ENCODE data around the gene NUDT21.

NUDT21 gene

DNA sequence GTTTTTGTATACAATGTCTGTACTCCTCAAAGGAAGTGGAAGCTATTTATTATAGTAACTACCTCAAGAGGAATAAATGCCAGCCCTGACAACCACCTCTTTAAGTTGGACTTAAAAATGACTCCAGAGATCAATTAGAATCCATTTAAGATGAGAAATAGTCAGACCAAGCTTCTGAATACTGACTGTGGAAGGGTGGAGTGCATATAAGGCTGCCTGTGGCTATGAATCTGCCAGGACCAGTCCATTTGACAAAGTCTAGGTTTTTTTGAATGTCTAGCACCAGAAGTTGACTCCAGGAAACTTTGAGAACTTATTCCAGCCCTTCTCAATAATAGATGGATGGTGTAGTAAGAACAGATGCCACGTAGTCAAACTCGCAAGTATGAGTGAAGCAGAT is 15.2 kb upstream of the NUDT21 start:
- no peak for DNase-seq (ENCODE audit: low read depth, low spot score)
- no peak overlapping the region for H3K4me3 ChIP-seq (ENCODE audit: low read length)

DNA sequence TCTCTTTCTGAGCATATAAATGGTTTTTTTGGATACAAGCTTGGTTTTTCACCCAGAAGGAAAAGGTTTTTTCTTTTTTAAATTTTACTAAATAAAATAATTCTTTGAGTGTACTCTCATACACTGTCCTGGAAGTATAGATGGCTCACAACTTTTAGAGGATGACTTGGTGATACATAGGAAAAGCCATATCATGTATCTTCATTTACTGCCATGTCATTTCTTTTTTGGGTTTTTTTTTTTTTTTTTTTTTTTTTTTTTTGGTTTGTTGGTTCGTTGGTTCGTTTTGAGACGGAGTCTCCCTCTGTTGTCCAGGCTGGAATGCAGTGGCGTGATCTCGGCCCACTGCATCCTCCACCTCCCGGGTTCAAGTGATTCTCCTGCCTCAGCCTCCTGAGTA is 12.0 kb upstream of the NUDT21 start:
- no peak for DNase-seq (ENCODE audit: low read depth, low spot score)
- no peak overlapping the region for H3K4me3 ChIP-seq (ENCODE audit: low read length)

DNA sequence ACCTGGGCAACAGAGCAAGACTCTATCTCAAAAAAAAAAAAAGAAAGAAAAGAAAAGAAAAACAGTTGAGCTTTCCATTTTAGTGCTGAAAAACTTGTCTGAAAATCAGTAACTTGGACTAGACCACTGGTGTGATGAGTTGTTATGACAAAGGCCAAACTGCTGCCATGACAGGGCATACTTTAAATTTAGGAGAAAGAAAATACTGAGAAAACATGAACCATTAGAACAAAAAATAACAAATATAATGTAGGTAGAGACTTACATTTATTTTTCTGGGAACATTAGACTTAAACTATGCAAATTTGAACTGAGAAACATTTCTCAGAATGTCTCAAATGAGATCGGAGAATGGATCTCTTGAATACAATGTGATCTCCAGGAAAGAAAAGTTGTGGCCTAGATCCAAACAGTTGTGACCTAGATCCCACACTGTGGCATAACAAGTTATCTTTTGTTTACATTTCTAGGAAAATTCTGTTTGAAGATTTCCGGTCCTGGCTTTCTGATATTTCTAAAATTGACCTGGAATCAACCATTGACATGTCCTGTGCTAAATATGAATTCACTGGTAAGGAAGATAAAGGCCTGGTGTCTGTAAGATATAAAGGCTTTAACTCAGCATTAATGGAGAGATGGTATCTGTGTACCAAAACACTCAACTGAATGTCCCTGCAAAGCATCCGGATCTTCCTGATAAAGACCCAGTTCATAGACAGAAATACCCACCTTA is 11.1 kb upstream of the NUDT21 start:
- H3K4me3 ChIP-seq (ENCODE audit: low read length), result no peak overlapping the region
- DNase-seq (ENCODE audit: low read depth, low spot score), result no peak

DNA sequence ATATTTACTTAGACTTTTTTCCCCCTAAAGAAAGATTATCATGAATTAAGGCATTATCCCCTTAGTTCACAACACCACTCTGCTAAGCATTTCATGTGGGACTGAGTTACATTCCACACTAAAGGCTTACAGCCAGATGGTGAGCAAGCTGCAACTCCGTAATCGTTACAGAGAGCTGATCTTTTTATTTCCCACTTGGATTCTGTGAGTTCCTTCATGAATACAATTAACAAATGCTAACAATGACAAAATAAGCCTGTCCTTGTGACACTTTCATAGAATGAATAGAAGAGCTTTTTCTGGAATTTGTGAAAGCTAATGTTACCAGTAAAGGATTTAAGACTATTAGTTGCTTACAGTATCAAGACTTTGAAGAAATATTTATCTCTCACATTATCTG is 9.0 kb upstream of the NUDT21 start:
- no peak overlapping the region for H3K4me3 ChIP-seq (ENCODE audit: low read length)
- DNase-seq (ENCODE audit: low read depth, low spot score), result no peak

DNA sequence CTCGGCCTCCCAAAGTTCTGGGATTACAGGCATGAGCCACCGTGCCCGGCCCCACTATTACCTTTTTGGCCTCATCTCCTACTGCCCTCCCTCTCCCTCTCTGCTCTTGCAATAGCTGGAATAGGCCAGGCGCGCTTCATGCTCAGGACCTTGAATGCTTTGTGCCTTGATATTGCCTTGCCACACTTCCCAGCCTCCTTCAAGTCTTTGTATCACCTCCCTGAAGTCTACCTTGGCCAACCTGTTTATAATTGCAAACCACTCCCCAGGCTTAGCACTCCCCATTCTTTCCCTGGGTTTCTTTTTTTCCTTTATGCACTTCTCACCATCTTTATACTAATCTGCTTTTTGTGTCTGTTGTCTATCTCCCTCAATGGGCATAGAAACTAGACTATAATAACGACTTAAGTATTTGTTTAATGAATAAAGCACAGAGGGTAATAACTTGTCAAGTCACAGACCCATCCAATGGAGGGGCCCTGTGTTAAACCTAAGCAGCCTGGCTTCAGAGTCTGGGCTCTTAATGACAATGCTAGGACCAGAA is 6.9 kb upstream of the NUDT21 start:
- DNase-seq (ENCODE audit: low read depth, low spot score), result no peak
- H3K4me3 ChIP-seq (ENCODE audit: low read length), result no peak overlapping the region

DNA sequence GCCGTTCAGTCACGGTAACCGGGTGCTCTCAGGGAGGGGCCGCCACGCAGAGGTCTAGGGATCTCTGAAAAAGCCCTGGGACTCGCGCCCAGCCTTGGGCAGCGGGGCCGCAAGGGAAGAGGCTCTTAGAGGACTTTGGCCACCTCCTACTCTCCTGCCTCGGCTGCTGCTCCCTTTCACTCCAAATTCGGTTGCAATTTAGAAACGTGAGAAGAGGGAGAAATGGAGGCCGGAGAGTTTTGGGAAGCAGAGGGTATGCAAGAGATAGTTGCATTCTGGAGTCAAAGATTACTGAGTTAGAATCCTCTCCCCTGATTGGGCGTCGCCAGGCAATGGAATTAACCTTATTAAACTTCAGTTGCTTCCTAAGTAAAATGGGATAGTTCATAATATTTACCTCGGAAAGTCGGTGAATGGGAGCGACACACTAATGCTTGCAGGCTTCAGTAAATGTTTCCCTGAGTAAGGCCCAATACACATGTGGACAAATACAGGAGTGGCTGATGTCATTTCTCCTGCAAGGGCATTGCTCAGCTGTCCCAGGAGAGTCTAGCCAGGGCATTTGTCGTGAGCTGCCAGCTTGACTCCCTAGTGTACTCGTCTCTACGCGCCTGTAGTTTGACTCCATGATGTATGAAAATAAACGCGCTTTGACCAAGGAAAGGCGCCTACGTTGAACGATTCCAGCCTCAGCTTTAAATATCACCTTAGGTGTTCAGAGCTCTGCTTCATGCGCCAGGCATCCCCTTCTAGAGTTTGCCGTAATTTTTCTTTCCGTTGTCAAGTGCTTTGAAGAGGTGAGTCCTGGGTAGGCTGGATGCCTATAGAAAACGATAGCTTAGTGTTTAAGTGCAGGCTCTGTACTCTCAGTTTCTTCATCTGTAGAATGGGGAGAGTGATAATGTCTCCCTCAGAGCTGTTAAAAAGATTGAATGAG is 889 bp upstream of the NUDT21 start:
- peak overlapping the region; percentile 76 for H3K4me3 ChIP-seq (ENCODE audit: low read length)
- no peak for DNase-seq (ENCODE audit: low read depth, low spot score)

DNA sequence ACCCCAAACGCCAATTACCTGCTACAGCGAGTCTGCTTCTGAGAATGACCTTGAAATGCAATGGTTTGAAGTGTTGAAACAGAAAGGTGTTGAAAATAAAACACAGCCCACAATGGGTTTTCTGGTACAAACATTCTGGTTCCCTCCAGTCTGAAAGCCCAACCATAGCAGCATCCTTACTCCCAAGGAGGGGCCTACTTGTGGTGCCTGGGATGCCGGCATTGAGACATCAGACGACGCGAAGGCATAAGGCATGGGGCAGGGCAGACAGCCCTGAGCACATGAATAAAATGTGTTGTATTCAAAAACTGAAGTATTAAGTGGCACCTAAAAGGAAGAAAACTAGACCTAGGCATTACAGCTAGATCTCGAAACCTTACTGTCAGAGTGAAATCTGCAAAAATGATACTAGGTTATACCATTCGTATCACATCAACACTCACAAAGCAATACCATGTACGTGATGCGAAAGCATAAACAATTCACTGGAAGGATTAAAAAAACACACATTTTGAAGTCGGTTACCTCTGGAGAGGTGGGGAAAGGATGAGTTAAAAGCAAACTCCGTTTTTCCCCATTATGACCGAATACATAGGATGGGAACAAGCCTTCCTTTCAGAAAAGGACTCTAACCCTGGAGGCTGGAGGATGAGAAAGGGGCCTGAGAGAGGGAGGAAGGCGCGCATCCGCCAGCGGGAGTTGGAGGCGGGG is 702 bp downstream of the NUDT21 start:
- DNase-seq (ENCODE audit: low read depth, low spot score), result no peak
- peak overlapping the region; percentile 76 for H3K4me3 ChIP-seq (ENCODE audit: low read length)

DNA sequence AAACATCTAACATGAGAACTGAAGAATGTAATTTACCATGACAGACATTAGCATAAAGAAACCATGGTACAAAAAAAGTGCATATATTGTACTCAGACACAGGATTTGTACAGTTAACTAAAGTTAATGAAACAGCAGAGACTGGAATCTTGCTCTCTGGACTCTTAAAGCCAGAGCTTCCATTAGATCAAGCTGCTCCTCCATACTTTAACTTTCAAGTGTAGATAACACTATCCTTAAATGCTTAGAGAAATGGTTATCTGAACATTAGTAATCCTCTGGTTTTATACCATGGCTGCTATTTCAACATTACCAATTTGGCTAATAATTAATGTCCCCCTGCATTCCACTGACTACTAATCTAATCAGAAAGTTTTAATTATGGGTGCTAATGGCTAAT is 3.1 kb downstream of the NUDT21 start:
- no peak for DNase-seq (ENCODE audit: low read depth, low spot score)
- H3K4me3 ChIP-seq (ENCODE audit: low read length), result no peak overlapping the region

DNA sequence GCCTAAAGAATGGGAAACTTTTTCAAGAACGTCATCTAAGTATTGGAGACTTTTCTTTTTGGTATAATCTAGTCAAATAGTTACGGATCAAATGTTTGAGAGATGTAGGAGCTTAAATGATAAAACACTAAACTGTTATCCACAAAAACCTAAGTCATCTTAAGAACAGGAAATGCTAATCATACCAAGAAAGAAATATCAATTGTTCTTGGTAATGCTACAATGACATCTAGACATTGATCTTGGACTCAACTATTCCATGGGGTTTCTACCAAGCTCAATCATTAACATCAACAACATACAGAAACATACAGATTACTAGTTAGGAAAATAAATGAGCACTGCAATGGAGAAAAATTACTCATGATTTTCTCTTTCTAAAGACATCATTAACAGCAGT is 3.8 kb downstream of the NUDT21 start:
- no peak for DNase-seq (ENCODE audit: low read depth, low spot score)
- no peak overlapping the region for H3K4me3 ChIP-seq (ENCODE audit: low read length)

DNA sequence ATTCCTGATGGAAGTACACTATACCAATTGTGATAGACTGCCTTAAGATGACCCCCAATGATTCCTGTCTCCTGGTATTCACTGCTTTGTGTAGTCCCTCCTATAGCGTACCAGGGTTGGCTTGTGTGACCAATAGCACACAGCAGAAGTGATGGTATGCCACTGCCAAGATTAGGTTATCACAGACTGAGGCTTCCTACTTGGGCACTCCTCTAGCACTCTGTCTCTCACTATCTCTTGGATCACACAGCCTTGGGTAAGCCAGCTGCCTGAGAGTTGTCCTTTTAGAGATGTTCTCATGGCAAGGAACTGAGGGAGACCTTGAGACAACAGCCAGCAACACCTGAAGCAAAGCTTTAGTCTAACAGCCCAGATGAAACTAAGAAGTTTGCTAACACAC is 13.1 kb downstream of the NUDT21 start:
- no peak overlapping the region for H3K4me3 ChIP-seq (ENCODE audit: low read length)
- no peak for DNase-seq (ENCODE audit: low read depth, low spot score)

DNA sequence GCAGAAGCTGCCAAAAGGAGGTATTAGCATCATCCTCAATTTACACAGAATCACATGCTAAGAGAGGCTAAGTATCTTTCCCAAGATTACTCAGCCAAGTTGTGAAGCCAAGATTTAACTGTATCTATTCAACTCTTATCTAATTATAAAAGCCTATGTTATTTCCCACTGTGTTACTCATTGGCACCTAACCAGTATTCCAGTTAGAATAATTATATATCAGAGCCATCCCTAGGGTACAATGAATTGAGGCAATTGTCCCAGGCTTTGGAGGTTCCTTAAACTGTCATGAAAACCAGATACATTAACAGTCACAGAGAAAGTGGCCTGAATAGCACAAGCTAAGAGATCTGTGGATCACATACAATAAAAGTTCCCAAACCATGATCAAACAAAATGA is 14.9 kb downstream of the NUDT21 start:
- no peak for DNase-seq (ENCODE audit: low read depth, low spot score)

DNA sequence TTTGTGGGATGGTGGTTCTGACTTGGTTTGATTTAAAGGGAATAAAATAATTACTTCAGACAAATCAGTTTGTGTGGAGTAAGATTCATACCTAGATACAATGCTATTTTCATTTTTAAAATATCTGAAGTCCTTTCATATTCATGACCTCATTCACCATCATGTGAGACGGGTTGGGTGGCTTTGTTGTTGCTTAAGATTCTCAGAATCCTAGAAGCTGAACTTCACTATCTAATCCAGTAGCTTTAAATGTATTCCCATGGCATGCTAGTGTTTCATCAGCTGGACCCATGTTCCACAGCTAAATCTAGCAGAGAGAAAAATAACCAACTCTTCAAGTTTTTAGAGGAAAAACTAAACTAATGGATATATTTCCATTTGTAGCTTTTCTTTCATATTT is 23.0 kb downstream of the NUDT21 start:
- DNase-seq (ENCODE audit: low read depth, low spot score), result no peak
- H3K4me3 ChIP-seq (ENCODE audit: low read length), result no peak overlapping the region

More for the DNA sequence above, 14.9 kb downstream of the NUDT21 start:
- H3K4me3 ChIP-seq (ENCODE audit: low read length), result no peak overlapping the region

DNA sequence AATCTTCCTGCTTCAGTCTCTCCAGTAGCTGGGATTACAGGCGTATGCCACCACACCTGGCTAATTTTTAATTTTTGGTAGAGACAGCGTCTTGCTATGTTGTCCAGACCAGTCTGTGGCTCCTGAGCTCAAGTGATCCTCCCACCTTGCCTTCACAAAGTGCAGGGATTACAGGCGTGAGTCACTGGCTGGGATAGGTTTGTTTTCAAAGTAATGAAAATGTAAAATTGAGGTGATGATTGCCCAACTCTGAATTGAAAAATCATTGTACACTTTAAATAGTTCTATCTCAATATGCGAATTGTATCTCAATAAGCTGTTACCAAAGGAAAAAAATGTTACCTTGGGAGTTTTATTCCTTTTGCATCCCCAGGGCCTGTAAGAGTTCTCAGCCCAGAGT is 24.5 kb downstream of the NUDT21 start:
- no peak overlapping the region for H3K4me3 ChIP-seq (ENCODE audit: low read length)
- no peak for DNase-seq (ENCODE audit: low read depth, low spot score)

DNA sequence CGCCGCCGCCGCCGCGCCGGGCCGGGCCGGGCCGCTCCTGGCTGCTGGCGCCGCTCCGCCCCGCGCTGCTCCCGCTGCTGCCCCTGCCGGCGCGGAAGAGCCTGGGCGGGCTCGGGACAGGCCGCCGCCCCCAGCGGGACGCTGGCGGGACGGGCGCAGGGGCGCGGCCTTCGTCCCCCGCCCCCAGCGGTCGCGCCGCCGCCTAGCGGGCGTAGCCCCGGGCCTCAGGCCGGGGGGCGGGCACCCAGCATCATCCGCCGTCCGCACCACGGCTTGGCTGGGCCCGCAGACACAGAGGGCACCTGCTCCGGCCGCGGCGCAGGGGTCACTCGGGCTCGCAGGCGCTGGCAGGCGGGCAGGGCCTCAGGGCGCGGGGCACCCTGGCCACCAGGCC is 25.7 kb downstream of the NUDT21 start, which contains the start of gene AMFR:
Gene AMFR (minus strand): TSS at position 107 of the 394 bp plus-strand sequence. CDS start 218 bp downstream, outside the sequence.
- peak within 1 kb of the TSS; percentile 79 for H3K4me3 ChIP-seq (ENCODE audit: low read length)
- DNase-seq (ENCODE audit: low read depth, low spot score), result peak; percentile 54

DNA sequence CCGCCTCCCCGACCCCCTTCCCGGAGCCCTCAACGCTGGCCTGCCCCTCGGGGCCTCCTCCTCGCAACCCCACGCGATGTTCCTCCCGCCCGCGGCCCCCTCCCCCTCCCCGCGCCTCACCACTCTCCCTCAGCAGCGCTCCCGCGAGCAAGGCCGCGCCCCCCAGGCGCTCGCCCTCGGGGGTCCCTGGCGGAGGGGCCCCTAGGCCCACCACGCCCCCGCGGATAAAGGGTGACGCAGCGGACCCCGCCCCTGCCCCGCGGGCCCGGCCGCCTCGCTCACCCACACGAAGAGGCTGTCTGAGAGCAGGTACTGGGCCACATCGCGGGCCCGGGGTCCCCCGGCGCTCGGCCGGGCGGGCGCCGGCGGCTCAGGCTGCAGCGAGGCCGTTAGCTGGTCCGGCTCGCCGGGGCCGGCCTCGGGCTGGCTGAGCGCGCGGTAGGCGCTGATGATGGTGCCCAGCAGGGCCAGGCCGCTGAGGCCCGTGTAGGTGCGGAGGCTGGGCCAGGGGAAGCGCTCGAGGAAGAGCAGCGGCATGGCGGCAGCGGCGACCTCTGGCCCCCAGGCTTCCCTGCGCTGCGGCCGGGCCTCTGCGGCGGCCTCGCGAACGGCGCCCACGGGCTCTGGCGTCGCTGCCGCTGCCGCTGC is 26.2 kb downstream of the NUDT21 start:
- H3K4me3 ChIP-seq (ENCODE audit: low read length), result peak overlapping the region; percentile 79
- no peak for DNase-seq (ENCODE audit: low read depth, low spot score)

DNA sequence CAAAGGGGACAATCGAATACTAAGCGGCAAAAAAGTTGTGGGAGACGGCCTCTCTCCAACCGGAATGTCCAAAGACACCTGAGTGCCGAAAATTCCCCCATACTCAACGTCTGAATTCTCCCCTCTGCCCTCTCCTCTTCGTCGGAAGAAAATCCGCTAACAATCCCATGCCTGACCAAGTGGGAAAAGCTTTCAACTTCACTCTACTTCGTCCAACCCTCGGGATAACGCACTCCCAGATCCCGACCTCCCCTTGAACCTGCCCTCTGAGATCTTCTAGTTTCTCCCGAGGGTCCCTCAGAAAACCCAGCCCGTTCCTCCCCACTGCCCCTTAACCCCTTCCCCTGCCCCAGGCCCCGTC is 26.7 kb downstream of the NUDT21 start:
- DNase-seq (ENCODE audit: low read depth, low spot score), result no peak
- H3K4me3 ChIP-seq (ENCODE audit: low read length), result peak overlapping the region; percentile 79

DNA sequence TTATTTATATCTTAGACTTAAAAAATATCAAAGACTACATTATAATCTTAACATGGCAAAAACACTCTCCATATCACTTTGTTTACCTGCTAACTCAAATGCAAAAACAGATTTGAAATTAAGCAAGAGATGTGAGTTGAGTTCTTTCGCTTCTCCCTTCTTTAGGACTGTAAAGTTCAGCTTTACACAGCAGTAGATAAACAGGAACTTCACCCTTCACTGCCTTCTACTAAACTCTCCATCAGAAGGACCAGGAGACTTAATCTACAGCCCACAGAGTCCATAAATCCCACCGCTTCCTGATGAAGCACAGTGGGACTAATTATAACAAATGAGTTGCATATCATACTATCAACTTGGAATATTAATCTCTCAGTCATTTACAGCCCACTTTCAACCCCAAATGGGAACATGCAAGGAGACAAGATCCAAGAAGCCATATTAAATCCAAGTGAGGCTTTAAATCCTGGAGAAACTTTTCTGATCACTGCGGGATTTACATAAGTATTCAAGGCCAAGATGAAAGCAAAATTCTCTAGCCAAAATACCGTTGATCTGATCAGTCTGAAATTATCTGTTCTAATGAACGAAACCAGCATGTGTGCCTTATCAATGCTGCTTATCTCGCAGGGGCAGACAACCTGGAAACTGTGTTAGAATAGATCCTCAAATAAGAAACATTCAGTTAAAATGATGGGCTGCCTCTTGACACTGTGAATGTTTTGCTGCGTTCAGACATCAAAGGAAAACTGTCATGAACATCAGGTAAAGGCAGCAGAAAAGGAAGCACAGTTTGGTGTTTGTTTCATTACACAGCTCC is 27.3 kb downstream of the NUDT21 start:
- peak overlapping the region; percentile 79 for H3K4me3 ChIP-seq (ENCODE audit: low read length)
- DNase-seq (ENCODE audit: low read depth, low spot score), result peak; percentile 21

DNA sequence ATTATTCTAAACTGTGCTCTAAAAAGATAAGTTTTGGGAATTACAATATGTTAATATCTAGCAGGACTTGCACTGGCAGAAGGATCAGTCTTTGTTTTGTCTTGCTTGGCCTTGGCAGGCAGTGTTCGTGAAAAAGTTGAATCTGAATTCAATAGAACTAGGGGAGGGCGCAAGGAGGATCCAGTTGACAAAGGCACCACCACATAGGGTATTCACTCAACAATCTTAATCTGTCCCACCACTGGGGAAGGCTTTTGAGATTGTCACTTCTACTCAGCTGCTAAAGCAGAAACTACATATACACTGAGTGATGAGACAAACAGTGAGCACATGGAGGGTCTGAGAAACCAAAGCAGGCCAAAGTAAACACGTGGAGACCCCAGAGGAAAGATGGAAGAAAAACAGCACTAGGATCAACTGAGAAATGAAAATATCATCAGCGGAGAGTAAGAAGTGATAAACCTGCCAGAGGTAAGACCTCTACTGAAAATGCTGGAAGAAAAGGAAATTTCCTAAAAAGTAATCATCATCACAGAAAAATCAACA is 28.2 kb downstream of the NUDT21 start:
- DNase-seq (ENCODE audit: low read depth, low spot score), result no peak
- no peak overlapping the region for H3K4me3 ChIP-seq (ENCODE audit: low read length)

Measured in Jurkat, Clone E6-1 (cell line).